HepG2 (cell line): ENCODE results near the gene PLEKHG2. TPM values are rescaled to one million over a fixed set of nuclear protein-coding genes. Genes with fewer than 3 reads are reported as not detected.

ENCODE experiments used
- AHR ChIP-seq: IDR thresholded peaks from 2 replicates; pipeline ENCODE4 v1.6.1; 2018; ENCODE audit warnings: missing genetic modification reagents, missing compliant biosample characterization
- ARID2 ChIP-seq: sonication (generic); formaldehyde crosslinking; IDR thresholded peaks from 2 replicates; pipeline ENCODE4 v1.8.1; 2022; ENCODE audit warnings: mild to moderate bottlenecking, missing genetic modification reagents, borderline replicate concordance
- ATF7-NPFF ChIP-seq: sonication (generic); formaldehyde crosslinking; IDR thresholded peaks from 2 replicates; pipeline ENCODE4 v1.8.1; 2023; ENCODE audit warnings: mild to moderate bottlenecking, low read depth, missing genetic modification reagents, moderate library complexity
- MEIS1 ChIP-seq: sonication (generic); formaldehyde crosslinking; IDR thresholded peaks from 2 replicates; pipeline ENCODE4 v1.9.0; 2021; ENCODE audit warnings: mild to moderate bottlenecking, missing genetic modification reagents, moderate library complexity, borderline replicate concordance
- NPAS2 ChIP-seq: sonication (generic); formaldehyde crosslinking; IDR thresholded peaks from 2 replicates; pipeline ENCODE4 v1.8.0; 2022; ENCODE audit warnings: mild to moderate bottlenecking, missing genetic modification reagents, borderline replicate concordance
- PRPF4 ChIP-seq: fragments of 200-400 bp; formaldehyde crosslinking; IDR thresholded peaks from 2 replicates; pipeline ENCODE4 v1.6.1; 2016; ENCODE audit warnings: low read length, low read depth; ENCODE audit not compliant: poor library complexity, severe bottlenecking
- SPEN ChIP-seq: sonication (generic); formaldehyde crosslinking; IDR thresholded peaks from 2 replicates; pipeline ENCODE4 v1.5.1; 2020; ENCODE audit warnings: low read depth, mild to moderate bottlenecking, missing genetic modification reagents
- TCF7 ChIP-seq: sonication (generic); IDR thresholded peaks from 2 replicates; pipeline ENCODE4 v1.6.1; 2016; ENCODE audit warnings: antibody characterized with exemption, low read depth
- ZNF547 ChIP-seq: sonication (generic); formaldehyde crosslinking; IDR thresholded peaks from 2 replicates; pipeline ENCODE4 v1.5.1; 2020; ENCODE audit warnings: mild to moderate bottlenecking, missing genetic modification reagents
- ZNF790 ChIP-seq: sonication (generic); formaldehyde crosslinking; IDR thresholded peaks from 2 replicates; pipeline ENCODE4 v1.8.0; 2022; ENCODE audit warnings: missing genetic modification reagents, mild to moderate bottlenecking, borderline replicate concordance
- polyA plus RNA-seq, 8 experiments: library from polyadenylated mRNA; depleted of rRNA in 3 of 8; stranded (reverse) in 7 of 8; unstranded in 1 of 8; fragments of >200 nt; fragmentation: Illumina TruSeq in 4 of 8; extraction: Trizol in 4 of 8; gene quantifications; 2 replicates each; pipeline versions ENCODE4 v1.2.1 to v1.2.3, GENCODE V29; 2011 to 2016; ENCODE audit warnings: low read depth in 4 of 8, missing spikeins in 1 of 8, mixed read lengths in 1 of 8; ENCODE audit not compliant: insufficient read depth in 1 of 8
- total RNA-seq, 5 experiments: library from RNA; depleted of rRNA; stranded (reverse); fragments of >200 nt; fragmentation: Illumina TruSeq; extraction: Trizol; gene quantifications; 2 replicates each; pipeline ENCODE4 v1.2.3, GENCODE V29; 2016; ENCODE audit warnings: low read depth in 1 of 5
- TF ChIP-seq, protein P1 (sequence below): sonication (generic); formaldehyde crosslinking; IDR thresholded peaks from 2 replicates; pipeline ENCODE4 v1.5.0; 2020; ENCODE audit warnings: mild to moderate bottlenecking, missing genetic modification reagents, borderline replicate concordance
- TF ChIP-seq, protein P2 (sequence below): sonication (generic); formaldehyde crosslinking; IDR thresholded peaks from 2 replicates; pipeline ENCODE4 v1.4.0; 2020; ENCODE audit warnings: mild to moderate bottlenecking, missing genetic modification reagents
- TF ChIP-seq, protein P3 (sequence below): sonication (generic); formaldehyde crosslinking; IDR thresholded peaks from 2 replicates; pipeline ENCODE4 v1.8.1; 2022; ENCODE audit warnings: low read depth, mild to moderate bottlenecking, missing genetic modification reagents
- TF ChIP-seq, protein P4 (sequence below): sonication (generic); formaldehyde crosslinking; IDR thresholded peaks from 2 replicates; pipeline ENCODE4 v1.8.1; 2023; ENCODE audit warnings: mild to moderate bottlenecking, moderate library complexity, missing genetic modification reagents
- TF ChIP-seq, protein P5 (sequence below): sonication (generic); formaldehyde crosslinking; IDR thresholded peaks from 2 replicates; pipeline ENCODE4 v1.9.0; 2022; ENCODE audit warnings: missing genetic modification reagents, mild to moderate bottlenecking, borderline replicate concordance

The PLEKHG2 gene
- total and polyA plus RNA-seq, 2 of the 13 experiments (the other 11 are each of a cell fraction or from before 2014, with no cell fraction given): 3.6 to 6.8 TPM

DNA sequence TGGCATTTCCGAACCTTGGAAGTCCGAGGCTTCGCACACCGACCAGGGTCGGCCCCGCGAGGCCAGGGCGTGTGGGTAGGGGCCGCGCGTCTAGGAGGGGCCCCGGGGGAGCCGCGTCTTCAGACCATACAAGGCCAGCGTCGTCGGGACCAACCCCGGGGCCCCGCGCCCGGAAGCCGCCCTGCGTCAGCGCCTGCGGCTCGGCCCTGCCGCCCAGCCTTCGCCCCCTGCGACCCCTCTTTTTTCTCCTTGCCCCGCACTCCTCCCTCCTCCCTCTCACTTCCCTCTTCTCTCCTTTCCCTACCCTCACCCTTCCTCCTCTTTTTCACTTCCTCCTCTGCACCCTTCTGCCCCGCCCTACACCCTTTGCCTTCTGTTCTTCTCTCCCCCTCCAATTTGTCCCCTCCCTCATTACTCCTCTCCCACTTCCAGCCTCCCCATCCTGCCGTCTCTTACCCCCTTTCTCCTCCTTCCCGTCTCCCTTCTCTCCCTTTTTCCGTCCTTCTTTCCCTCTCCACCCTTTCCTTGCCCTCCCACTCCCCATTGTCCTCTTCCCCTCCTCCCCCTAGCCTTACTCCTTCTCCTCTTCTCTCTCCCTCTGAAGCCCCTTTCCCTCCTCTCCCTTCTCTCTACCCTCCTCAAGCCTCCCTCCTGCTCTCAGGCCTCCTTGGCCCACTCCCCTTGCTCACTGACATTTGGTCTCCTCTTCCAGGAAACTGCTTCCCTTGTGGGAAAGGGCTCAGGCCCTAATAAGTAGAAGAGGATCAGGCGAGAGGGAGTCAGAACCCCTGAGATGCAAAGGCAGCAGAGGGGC is 2.2 kb upstream of the PLEKHG2 start (continued):
- TF ChIP-seq, protein P1, sequence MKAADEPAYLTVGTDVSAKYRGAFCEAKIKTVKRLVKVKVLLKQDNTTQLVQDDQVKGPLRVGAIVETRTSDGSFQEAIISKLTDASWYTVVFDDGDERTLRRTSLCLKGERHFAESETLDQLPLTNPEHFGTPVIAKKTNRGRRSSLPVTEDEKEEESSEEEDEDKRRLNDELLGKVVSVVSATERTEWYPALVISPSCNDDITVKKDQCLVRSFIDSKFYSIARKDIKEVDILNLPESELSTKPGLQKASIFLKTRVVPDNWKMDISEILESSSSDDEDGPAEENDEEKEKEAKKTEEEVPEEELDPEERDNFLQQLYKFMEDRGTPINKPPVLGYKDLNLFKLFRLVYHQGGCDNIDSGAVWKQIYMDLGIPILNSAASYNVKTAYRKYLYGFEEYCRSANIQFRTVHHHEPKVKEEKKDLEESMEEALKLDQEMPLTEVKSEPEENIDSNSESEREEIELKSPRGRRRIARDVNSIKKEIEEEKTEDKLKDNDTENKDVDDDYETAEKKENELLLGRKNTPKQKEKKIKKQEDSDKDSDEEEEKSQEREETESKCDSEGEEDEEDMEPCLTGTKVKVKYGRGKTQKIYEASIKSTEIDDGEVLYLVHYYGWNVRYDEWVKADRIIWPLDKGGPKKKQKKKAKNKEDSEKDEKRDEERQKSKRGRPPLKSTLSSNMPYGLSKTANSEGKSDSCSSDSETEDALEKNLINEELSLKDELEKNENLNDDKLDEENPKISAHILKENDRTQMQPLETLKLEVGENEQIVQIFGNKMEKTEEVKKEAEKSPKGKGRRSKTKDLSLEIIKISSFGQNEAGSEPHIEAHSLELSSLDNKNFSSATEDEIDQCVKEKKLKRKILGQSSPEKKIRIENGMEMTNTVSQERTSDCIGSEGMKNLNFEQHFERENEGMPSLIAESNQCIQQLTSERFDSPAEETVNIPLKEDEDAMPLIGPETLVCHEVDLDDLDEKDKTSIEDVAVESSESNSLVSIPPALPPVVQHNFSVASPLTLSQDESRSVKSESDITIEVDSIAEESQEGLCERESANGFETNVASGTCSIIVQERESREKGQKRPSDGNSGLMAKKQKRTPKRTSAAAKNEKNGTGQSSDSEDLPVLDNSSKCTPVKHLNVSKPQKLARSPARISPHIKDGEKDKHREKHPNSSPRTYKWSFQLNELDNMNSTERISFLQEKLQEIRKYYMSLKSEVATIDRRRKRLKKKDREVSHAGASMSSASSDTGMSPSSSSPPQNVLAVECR: 0 out of 2 replicates have a peak, but pooled peaks have one; percentile 48
- TF ChIP-seq, protein P2, sequence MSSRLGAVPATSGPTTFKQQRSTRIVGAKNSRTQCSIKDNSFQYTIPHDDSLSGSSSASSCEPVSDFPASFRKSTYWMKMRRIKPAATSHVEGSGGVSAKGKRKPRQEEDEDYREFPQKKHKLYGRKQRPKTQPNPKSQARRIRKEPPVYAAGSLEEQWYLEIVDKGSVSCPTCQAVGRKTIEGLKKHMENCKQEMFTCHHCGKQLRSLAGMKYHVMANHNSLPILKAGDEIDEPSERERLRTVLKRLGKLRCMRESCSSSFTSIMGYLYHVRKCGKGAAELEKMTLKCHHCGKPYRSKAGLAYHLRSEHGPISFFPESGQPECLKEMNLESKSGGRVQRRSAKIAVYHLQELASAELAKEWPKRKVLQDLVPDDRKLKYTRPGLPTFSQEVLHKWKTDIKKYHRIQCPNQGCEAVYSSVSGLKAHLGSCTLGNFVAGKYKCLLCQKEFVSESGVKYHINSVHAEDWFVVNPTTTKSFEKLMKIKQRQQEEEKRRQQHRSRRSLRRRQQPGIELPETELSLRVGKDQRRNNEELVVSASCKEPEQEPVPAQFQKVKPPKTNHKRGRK (CRISPR knock-in tag): peak; percentile 88; the same call in 1 of the 2 replicates
- TF ChIP-seq AHR (no peak), MEIS1 (CRISPR knock-in tag) (peak; percentile 47; the same call in 1 of the 2 replicates), PRPF4 (no peak), ARID2 (CRISPR knock-in tag) (no peak), SPEN (CRISPR knock-in tag) (no peak), TCF7 (no peak), ATF7-NPFF (CRISPR knock-in tag) (no peak), NPAS2 (CRISPR knock-in tag) (no peak), ZNF790 (peak; percentile 80; the same call in 1 of the 2 replicates), ZNF547 (CRISPR knock-in tag) (no peak)
- TF ChIP-seq, protein P3, sequence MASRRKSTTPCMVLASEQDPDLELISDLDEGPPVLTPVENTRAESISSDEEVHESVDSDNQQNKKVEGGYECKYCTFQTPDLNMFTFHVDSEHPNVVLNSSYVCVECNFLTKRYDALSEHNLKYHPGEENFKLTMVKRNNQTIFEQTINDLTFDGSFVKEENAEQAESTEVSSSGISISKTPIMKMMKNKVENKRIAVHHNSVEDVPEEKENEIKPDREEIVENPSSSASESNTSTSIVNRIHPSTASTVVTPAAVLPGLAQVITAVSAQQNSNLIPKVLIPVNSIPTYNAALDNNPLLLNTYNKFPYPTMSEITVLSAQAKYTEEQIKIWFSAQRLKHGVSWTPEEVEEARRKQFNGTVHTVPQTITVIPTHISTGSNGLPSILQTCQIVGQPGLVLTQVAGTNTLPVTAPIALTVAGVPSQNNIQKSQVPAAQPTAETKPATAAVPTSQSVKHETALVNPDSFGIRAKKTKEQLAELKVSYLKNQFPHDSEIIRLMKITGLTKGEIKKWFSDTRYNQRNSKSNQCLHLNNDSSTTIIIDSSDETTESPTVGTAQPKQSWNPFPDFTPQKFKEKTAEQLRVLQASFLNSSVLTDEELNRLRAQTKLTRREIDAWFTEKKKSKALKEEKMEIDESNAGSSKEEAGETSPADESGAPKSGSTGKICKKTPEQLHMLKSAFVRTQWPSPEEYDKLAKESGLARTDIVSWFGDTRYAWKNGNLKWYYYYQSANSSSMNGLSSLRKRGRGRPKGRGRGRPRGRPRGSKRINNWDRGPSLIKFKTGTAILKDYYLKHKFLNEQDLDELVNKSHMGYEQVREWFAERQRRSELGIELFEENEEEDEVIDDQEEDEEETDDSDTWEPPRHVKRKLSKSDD (CRISPR knock-in tag): no peak
- TF ChIP-seq, protein P4, sequence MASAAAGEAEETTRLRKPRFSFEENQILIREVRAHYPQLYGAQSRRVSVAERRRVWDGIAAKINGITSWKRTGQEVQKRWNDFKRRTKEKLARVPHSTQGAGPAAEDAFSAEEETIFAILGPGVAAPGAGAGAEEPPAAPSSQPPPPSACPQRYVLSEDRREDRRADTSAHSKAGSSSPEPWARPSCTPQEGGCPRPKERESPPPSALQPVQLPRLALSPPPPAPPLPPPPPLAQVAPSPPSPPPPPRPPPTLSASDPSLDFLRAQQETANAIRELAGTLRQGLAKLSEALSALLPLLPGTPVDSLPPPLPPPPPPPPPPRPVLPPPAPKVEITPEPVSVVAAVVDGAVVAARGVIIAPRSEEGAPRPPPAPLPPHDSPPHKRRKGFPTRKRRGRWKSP (CRISPR knock-in tag): no peak
- TF ChIP-seq, protein P5, sequence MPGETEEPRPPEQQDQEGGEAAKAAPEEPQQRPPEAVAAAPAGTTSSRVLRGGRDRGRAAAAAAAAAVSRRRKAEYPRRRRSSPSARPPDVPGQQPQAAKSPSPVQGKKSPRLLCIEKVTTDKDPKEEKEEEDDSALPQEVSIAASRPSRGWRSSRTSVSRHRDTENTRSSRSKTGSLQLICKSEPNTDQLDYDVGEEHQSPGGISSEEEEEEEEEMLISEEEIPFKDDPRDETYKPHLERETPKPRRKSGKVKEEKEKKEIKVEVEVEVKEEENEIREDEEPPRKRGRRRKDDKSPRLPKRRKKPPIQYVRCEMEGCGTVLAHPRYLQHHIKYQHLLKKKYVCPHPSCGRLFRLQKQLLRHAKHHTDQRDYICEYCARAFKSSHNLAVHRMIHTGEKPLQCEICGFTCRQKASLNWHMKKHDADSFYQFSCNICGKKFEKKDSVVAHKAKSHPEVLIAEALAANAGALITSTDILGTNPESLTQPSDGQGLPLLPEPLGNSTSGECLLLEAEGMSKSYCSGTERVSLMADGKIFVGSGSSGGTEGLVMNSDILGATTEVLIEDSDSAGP (CRISPR knock-in tag): peak; percentile 74; the same call in 1 of the 2 replicates
